Stimulated activated CD4-positive, alpha-beta T cell treated with anti-CD3 and anti-CD28 coated beads, Interleukin-4, amount 100 ng/mL, for 48 hours (primary cell): ENCODE data around the gene SLC7A1.
A peak's percentile ranks its signal among the peaks of the same experiment; 100 is the strongest.

ENCODE experiments used
- DNase-seq, 2 donors: peaks; one replicate each; pipeline ENCODE4 v3.0.0-alpha.2; 2020; ENCODE audit warnings: low read depth in 2 of 2

The SLC7A1 gene

GRCh38 chr13:29489650-29490560 lies 105.6 kb downstream of the SLC7A1 start:
- DNase-seq: no peak

GRCh38 chr13:29487466-29488454 lies 107.7 kb downstream of the SLC7A1 start:
- no peak for DNase-seq

GRCh38 chr13:29486551-29486950 lies 108.9 kb downstream of the SLC7A1 start:
- no peak for DNase-seq

DNA sequence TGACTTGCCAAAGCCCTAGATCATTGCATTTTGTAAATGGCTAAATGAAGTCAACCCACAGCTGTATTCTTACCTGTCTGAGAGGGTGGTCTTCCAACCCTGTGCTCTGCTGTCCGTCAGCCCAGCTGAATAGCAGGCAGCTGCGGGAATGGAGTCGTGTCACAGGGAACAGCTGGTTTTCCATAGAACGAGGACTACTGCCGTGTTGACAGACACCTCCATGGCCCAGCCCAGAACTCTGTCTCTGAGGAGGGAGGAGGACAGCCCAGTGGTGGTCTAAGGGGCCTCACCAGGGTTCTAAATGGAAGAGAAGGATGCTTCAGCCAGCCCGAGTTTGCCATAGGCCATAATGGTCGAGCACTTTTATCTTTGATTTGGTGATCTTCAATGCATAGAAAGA lies 110.7 kb downstream of the SLC7A1 start:
- no peak for DNase-seq

- DNase-seq: no peak
Measured at GRCh38 chr13:29484236-29484635, 111.3 kb downstream of the SLC7A1 start.

- DNase-seq: no peak
Measured at GRCh38 chr13:29483623-29484022, 111.9 kb downstream of the SLC7A1 start.

DNA sequence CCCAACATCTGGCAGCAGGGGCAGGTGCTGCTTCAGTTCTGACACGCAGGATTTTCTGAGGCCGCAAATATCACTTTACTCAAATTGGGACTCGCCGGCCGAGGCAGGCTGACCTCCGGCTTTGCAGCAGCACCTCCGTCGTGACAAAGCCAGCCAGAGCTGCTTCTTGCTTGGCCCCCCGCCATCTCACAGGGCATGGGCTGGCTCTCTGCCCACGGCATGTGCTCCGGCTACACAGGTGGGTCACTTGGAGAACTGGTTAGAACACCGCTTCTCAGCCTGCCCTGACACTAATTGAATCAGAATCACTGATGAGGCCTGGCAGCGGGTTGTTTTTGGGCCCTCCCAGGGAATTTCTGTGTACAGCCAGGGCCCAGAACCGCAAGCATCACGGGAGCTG lies 112.3 kb downstream of the SLC7A1 start:
- DNase-seq: no peak

DNA sequence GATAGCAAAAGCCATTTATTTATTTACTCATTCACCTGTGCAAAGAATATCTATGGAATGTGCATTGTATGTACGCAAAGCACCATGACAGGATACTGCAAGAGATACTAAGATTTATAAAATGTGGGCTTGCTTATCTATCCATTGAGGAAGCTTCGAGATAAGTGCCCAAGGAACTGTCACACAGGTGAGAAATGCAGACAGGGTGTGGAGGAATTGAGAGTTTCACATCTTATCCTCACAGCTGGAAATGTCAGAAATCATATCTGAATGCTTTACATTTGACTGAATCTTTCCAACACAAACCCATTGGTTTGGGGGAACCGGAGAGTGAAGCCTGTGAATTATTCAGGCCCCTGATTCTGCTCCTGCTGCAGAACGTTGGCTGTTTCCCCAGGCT lies 113.0 kb downstream of the SLC7A1 start:
- no peak for DNase-seq

GRCh38 chr13:29481603-29482002 lies 113.9 kb downstream of the SLC7A1 start:
- DNase-seq: no peak

- no peak for DNase-seq
Measured at GRCh38 chr13:29480893-29481525, 114.5 kb downstream of the SLC7A1 start.

GRCh38 chr13:29479716-29480492 lies 115.6 kb downstream of the SLC7A1 start:
- no peak for DNase-seq

DNA sequence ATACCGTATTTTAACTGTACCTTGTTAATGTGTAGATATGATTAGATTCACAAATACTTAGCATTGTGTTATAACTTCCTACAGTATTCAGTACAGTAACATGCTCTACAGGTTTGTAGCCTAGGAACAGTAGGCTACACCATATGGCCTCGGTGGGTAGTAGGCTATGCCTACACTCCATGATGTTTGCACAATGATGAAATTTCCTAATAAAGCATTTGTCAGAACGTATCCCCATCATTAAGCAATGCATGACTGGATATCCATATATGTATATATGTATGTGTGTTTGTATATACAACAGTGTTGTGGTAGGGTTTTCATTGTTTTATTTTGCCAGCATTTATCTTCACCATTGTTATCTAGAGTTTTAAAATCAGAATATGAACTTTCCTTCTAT lies 119.4 kb downstream of the SLC7A1 start:
- DNase-seq: no peak

DNA sequence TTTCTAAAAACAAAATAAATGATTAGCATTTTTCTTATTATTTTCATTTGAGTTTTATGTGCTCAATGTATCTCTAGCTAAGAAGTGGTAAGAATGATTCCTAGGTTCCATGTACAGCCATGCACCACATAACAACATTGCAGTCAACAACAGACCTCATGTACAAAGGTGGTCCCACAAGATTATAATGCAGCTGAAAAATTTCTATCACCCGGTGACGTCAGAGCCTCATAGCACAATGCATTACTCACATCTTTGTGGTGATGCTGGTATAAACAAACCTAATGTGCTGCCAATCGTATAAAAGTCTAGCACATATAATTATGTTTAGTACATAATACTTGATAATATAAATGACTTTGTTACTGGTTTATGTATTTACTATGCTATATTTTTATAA lies 120.5 kb downstream of the SLC7A1 start:
- no peak for DNase-seq

DNA sequence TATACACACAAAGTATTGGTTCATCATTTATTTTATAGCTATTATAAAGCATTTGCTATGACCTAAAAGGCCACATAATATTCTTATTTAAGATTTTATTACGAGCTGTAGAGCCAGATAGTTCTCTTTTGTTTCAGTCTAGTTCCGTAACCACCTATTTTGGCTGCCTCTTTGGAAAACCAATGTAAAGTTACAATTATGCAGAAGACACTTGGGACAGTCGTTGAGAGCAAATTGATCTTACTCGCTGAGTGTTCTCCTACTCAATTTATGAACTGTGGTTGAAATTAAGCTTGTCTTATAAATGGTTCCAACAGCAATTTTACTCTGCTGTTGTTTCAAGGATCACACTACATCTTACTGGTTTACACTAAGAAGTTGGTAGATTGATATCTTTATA lies 122.3 kb downstream of the SLC7A1 start:
- no peak for DNase-seq

- DNase-seq: peak; percentile 40 to 43
Measured at GRCh38 chr13:29472332-29472961, 123.0 kb downstream of the SLC7A1 start.

- no peak for DNase-seq
Measured at GRCh38 chr13:29471551-29471950, 123.9 kb downstream of the SLC7A1 start.

GRCh38 chr13:29465741-29466293 lies 129.7 kb downstream of the SLC7A1 start:
- no peak for DNase-seq

GRCh38 chr13:29464105-29464679 lies 131.3 kb downstream of the SLC7A1 start:
- DNase-seq: no peak

DNA sequence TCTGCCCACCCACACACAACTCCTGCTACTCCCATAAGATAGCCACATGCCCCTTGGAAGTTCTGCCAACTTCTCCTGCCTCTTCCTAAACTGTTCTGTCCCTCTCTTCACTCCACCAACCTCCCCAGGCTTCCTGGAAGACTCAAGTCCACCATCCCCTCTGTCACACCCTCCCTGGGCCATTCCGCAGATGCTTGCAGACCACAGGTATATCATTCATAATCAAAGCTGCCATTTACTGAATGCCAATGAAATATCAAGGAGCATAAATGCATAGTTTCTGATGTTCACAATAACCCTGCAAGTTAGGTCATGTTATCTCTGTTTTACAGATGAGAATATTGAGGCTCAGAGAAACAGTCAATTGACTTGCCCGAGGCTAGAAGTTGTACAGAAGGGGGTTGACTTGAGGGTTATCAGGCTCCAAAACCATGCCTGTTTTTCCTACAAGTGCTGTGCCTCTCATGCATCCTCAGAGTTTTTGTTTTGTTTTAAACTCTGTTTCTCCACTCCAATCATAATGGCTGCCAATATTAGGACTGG lies 135.6 kb downstream of the SLC7A1 start:
- no peak for DNase-seq
